Prostate gland (tissue), 2 donors: ENCODE measurements around the gene HDLBP. TPM values are rescaled to one million over a fixed set of nuclear protein-coding genes. Genes with fewer than 3 reads are reported as not detected.

Source experiments
- DNase-seq: peaks from one replicate; pipeline ENCODE4 v3.0.0-alpha.2; 2019; ENCODE audit warnings: low spot score
- H3K27ac ChIP-seq, 2 donors: fragments of 200-600 bp; sonication (generic); 2 replicates each; pipeline ENCODE4 v1.5.1; 2017 to 2019
- H3K27me3 ChIP-seq: fragments of 200-600 bp; sonication (generic); replicated peaks from 2 replicates; pipeline ENCODE4 v1.5.1; 2019; ENCODE audit not compliant: insufficient read depth
- H3K36me3 ChIP-seq, 2 donors: fragments of 200-600 bp; sonication (generic); 1 replicate in 1 of 2; 2 replicates in 1 of 2; pipeline versions ENCODE4 v1.5.1 to v1.8.1; 2017 to 2019
- H3K4me1 ChIP-seq: fragments of 200-600 bp; sonication (generic); replicated peaks from 2 replicates; pipeline ENCODE4 v1.5.1; 2019
- H3K4me3 ChIP-seq, 2 donors: fragments of 200-600 bp; sonication (generic); 2 replicates each; pipeline ENCODE4 v1.5.1; 2017 to 2019
- H3K9me3 ChIP-seq: fragments of 200-600 bp; sonication (generic); 2 replicates; pipeline ENCODE4 v1.5.1; 2017
- POLR2A ChIP-seq: fragments of 450-650 bp; IDR thresholded peaks from one replicate; pipeline ENCODE4 v1.6.1; 2016; ENCODE audit warnings: antibody characterized with exemption, mild to moderate bottlenecking
- POLR2AphosphoS5 ChIP-seq: sonication (generic); formaldehyde crosslinking; IDR thresholded peaks from one replicate; pipeline ENCODE4 v1.6.1; 2017; ENCODE audit warnings: antibody characterized with exemption
- WGBS: methylation state at CpG from one replicate; pipeline ENCODE4 v1.1.5; 2018; 5-methylcytosine and 5-hydroxymethylcytosine counted together
- intact Hi-C: fragments of 100-400 bp; cut with DNase I; formaldehyde crosslinking; loops from one replicate; pipeline ENCODE4 v1.14.2; 2022
- total RNA-seq, 2 donors: library from RNA; depleted of rRNA; stranded (reverse); fragments of >200 nt; gene quantifications; one replicate each; pipeline ENCODE4 v1.1.0, GENCODE V29; 2016
- TF ChIP-seq, protein P1 (sequence below), 4 experiments: fragments of 200-600 bp in 2 of 4; fragments of 450-650 bp in 2 of 4; sonication (generic) in 2 of 4; IDR thresholded peaks; 1 replicate in 3 of 4; 2 replicates in 1 of 4; pipeline ENCODE4 v1.5.1; 2016 to 2019; ENCODE audit warnings: antibody characterized with exemption in 4 of 4, mild to moderate bottlenecking in 2 of 4, moderate library complexity in 2 of 4

The HDLBP gene
- total RNA-seq, 2 donors from 2014 or later, result 529 to 612 TPM

DNA sequence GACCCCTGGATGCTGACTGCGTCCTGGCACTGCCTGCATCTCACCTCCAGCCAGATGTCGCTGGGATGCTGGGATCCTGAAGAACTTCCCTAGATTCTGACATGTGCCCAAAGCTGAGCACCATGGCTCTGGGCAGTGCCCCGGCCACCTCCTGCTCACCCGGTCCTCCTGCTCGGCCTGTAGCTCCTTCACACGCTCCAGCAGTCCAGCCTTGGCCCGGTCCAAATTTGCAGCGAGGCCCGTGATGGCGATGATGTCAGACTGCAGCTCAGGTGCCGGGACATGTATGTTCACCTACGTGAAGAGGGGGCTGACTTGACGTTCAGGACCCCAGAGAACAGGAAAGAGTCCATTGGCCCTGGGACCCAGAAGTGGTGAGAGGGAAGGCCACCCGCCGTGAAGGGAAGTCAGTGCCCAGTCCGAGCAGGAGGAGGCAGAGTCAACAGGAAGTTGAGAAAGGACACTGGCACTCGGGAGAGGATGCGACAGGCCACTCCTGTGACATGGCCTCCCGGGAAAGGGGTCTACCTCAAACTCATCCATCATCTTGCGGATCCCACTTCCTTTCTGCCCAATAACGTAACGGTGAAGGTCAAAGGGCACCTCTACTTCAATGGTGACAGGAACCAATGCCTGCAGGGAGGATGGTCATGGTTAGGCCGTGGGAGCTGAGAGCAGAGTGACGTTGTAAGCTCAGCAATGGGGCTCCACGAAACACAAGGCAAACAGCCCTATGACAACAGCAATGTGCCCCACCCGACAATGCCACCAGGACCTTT is 80.3 kb downstream of the HDLBP start:
- intact Hi-C loops, result no loop called here
- Histone ChIP-seq H3K27ac (no peak overlapping the region), H3K4me3 (no peak overlapping the region), H3K27me3 (no peaks in the 10 kb centered on the region), H3K36me3 (peaks cover 64 to 76% of the 10 kb centered on the region in 2 donors), H3K9me3 (no peaks in the 10 kb centered on the region), H3K4me1 (no peaks in the 10 kb centered on the region)
- 84% methylated on average over 26 of the region's 26 CpGs for WGBS
- no peak for DNase-seq
- TF ChIP-seq POLR2AphosphoS5, result no peak
- TF ChIP-seq POLR2A, result no peak
- TF ChIP-seq, protein P1, sequence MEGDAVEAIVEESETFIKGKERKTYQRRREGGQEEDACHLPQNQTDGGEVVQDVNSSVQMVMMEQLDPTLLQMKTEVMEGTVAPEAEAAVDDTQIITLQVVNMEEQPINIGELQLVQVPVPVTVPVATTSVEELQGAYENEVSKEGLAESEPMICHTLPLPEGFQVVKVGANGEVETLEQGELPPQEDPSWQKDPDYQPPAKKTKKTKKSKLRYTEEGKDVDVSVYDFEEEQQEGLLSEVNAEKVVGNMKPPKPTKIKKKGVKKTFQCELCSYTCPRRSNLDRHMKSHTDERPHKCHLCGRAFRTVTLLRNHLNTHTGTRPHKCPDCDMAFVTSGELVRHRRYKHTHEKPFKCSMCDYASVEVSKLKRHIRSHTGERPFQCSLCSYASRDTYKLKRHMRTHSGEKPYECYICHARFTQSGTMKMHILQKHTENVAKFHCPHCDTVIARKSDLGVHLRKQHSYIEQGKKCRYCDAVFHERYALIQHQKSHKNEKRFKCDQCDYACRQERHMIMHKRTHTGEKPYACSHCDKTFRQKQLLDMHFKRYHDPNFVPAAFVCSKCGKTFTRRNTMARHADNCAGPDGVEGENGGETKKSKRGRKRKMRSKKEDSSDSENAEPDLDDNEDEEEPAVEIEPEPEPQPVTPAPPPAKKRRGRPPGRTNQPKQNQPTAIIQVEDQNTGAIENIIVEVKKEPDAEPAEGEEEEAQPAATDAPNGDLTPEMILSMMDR (IDR thresholded peaks at IDR 0.05), result no peak

DNA sequence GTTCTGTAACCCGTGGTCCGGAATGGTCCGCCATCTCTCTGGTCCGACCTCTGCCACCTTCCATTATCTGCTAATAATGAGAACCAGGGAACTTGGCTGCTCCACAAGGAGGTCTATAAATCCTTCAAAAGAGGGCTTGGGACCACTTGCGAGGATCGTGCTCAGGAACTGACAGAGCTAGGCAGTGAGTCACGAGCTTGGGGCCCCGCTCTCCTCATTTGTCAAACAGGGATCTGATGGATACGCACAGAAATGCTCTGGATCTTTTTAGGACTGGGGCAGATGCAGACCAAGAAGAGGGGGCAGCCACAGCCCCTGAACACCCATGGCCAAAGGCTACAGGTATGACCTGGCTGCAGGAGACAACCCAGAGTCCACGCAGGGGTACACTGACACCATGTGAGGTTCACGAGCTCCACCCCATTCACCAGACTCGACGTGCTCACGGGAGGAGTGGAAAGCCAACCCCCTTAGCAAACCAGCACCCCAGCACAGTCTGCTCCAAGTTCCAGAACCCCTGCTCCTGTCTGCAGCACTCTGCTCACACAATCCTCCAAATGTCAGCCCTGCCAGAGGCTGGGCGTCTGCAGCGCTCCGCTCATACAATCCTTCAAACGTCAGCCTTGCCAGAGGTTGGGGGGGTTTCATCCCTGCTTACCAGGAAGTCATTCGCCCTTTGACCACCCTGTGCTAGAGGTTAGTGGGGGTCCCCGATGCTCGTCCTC is 81.2 kb downstream of the HDLBP start:
- WGBS, result 83% methylated on average over 21 of the region's 21 CpGs
- intact Hi-C loops, result no loop called here
- no peak for DNase-seq
- H3K9me3 ChIP-seq, result no peaks in the 10 kb centered on the region
- H3K4me3 ChIP-seq, result no peak overlapping the region
- H3K36me3 ChIP-seq, result peaks cover 62 to 74% of the 10 kb centered on the region in 2 donors
- H3K4me1 ChIP-seq, result no peaks in the 10 kb centered on the region
- H3K27ac ChIP-seq, result no peak overlapping the region
- no peaks in the 10 kb centered on the region for H3K27me3 ChIP-seq
- TF ChIP-seq POLR2A (no peak), POLR2AphosphoS5 (no peak)
- TF ChIP-seq, protein P1 (IDR thresholded peaks at IDR 0.05), result no peak

DNA sequence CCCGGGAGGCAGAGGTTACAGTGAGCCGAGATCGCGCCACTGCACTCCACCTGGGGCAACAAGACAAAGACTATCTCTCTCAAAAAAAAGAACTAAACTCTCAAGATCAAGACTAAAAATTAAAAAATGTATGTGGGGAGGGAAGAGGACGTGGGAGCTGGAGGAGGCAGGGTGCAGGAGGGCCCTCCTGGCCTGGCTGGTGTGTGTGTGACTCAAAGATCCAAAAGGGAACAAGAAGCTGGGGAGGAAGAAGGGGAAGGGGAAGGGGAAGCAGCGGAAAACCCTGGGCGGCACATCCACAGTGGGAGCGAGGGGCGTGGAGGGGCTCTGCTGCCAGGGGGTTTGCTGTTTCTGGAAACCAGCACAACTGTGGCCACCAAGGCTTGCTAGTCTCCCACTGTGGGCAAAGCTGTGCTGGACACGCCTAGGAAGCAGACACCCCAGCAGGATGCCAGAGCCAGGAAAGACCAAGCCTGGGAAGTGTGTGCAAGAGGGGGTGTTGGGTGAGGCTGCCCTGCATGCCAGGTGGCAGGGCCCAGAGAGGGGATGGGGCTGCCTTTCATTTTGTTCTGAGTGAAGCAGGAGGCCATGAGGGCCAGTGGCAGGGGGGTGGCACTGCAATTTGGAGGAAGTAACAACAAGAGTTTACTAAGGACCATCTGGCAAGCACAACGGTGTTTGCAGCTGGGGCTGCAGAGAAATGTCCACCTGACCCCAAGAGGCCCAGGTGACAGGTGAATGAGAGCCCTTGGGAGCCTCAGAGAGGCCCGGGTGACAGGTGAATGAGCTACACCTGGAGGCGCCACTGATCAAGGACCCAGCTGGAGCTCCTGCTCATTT is 82.5 kb downstream of the HDLBP start:
- TF ChIP-seq POLR2A (no peak), POLR2AphosphoS5 (no peak)
- TF ChIP-seq, protein P1 (IDR thresholded peaks at IDR 0.05), result no peak
- no peaks in the 10 kb centered on the region for H3K9me3 ChIP-seq
- no peaks in the 10 kb centered on the region for H3K4me1 ChIP-seq
- intact Hi-C loops, result no loop called here
- DNase-seq, result no peak
- 88% methylated on average over 13 of the region's 13 CpGs for WGBS
- H3K4me3 ChIP-seq, result no peak overlapping the region
- H3K27me3 ChIP-seq, result no peaks in the 10 kb centered on the region
- H3K36me3 ChIP-seq, result peaks cover 53 to 72% of the 10 kb centered on the region in 2 donors
- no peak overlapping the region for H3K27ac ChIP-seq

DNA sequence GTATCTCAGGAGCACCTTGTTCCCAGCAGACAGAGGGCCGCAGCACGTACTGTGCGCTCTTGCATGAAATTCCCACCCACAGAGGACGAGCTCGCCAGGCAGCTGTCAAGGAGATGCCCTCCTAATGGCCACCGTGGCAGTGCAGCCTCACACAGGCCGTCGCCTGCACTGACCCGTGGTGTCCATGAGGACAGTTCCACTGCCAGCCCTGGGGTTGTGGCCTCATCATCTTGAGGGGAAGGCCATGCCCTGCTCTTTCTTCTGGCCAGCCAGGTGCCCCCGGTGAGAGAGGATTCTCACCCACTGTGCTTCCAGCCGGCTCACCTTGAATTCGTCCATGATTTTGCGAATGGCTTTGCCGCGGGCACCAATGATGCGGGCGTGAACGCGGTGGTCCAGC is 85.0 kb downstream of the HDLBP start:
- no peak for DNase-seq
- intact Hi-C loops, result no loop called here
- Histone ChIP-seq H3K36me3 (peaks cover 31 to 60% of the 10 kb centered on the region in 2 donors), H3K4me1 (no peaks in the 10 kb centered on the region), H3K9me3 (no peaks in the 10 kb centered on the region), H3K27ac (no peak overlapping the region), H3K4me3 (no peak overlapping the region), H3K27me3 (no peaks in the 10 kb centered on the region)
- 93% methylated on average over 19 of the region's 19 CpGs for WGBS
- TF ChIP-seq POLR2A (no peak), POLR2AphosphoS5 (no peak)
- TF ChIP-seq, protein P1 (IDR thresholded peaks at IDR 0.05), result no peak
